ENCODE data around the gene HPSE2.

HPSE2 gene

DNA sequence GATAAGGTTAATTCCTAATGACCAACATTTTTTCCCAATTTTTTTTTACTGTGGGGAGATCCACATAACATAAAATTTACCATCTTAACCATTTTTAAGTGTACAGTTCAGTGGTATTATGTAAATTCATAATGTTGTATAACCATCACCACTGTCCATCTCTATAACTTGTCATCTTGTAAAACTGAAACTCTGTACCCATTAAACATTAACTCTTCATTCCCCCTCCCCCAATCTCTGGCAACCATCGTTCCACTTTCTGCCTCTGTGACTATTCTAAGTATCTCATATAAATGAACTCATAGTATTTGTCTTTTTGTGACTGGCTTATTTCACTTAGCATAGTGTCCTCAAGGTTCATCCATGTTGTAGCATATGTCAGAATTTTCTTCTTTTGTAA lies 742.9 kb downstream of the HPSE2 start:
- no peak overlapping the region for H3K27ac ChIP-seq (ENCODE audit: low read depth, low read length)
- H3K36me3 ChIP-seq (ENCODE audit: low read length) = no peaks in the 10 kb centered on the region
- H3K27me3 ChIP-seq (ENCODE audit: low read length) = no peaks in the 10 kb centered on the region
- no peaks in the 10 kb centered on the region for H3F3A ChIP-seq (ENCODE audit: insufficient read depth)
- H3K9me2 ChIP-seq (replicated peaks; ENCODE audit: insufficient read depth, low read length) = no peaks in the 10 kb centered on the region
- TF ChIP-seq, protein P1, sequence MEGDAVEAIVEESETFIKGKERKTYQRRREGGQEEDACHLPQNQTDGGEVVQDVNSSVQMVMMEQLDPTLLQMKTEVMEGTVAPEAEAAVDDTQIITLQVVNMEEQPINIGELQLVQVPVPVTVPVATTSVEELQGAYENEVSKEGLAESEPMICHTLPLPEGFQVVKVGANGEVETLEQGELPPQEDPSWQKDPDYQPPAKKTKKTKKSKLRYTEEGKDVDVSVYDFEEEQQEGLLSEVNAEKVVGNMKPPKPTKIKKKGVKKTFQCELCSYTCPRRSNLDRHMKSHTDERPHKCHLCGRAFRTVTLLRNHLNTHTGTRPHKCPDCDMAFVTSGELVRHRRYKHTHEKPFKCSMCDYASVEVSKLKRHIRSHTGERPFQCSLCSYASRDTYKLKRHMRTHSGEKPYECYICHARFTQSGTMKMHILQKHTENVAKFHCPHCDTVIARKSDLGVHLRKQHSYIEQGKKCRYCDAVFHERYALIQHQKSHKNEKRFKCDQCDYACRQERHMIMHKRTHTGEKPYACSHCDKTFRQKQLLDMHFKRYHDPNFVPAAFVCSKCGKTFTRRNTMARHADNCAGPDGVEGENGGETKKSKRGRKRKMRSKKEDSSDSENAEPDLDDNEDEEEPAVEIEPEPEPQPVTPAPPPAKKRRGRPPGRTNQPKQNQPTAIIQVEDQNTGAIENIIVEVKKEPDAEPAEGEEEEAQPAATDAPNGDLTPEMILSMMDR (IDR thresholded peaks at IDR 0.05; ENCODE audit: insufficient read depth, low read length, poor library complexity, severe bottlenecking) = no peak
- no peak overlapping the region for H3K4me3 ChIP-seq (ENCODE audit: insufficient read depth, low read length, poor library complexity, severe bottlenecking)
- H3K79me2 ChIP-seq (ENCODE audit: insufficient read depth, low read length) = no peaks in the 10 kb centered on the region
- no peak overlapping the region for H3K4me2 ChIP-seq (ENCODE audit: low read depth, low read length, poor library complexity, severe bottlenecking)
- H3K9me3 ChIP-seq (ENCODE audit: insufficient read depth, low read length) = peaks cover 9% of the 10 kb centered on the region; the same call in 1 of the 2 replicates
- H2AFZ ChIP-seq (ENCODE audit: low read depth, low read length, severe bottlenecking) = no peak overlapping the region
- no peaks in the 10 kb centered on the region for H4K20me1 ChIP-seq (ENCODE audit: low read depth, low read length)
- H3K9ac ChIP-seq (ENCODE audit: low read length) = no peak overlapping the region

DNA sequence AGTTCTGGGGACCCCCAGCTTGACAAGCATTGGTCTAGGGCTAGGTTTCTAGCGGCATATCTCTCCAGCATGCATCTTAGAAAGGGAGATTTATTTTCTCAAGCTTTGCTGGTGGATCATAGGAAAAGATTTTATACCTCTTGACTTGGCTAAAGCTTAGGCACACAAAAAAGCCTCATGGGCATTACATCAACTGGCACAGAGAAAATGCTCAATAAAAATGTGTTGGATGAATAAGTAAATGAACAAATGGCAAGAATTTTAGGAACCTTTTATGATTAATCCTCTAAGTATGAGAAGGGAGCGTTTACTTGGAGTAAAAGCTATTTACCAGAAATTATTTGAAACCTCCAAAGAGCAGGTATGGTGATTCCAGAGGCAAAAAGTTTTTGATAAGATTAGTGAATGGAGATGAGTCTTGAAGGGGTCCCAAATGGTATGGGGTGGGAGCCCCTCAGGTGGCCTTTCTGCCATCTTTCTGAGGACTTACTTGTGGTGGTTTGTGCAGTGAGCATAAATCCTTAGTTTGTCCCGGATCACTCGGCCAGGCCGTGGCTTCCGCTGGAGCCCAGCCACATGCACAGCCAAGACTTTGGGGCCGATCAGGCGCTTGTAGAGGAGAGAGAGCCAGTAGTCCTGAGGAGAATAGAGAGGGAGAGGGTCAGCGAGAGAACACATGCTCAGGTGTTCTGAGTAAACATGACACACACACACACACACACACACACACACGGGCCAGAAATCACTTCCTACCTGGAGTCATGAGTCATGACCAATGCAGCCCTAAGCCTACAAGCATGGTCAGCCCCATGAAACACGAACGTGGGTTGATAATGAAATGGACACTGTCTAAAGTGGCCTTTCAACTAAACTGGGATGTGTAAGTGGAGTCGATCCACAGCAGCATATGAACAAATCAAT lies 745.8 kb downstream of the HPSE2 start:
- Histone ChIP-seq H3F3A (ENCODE audit: insufficient read depth) (no peaks in the 10 kb centered on the region), H3K9ac (ENCODE audit: low read length) (no peak overlapping the region), H3K27ac (ENCODE audit: low read depth, low read length) (no peak overlapping the region), H3K9me3 (ENCODE audit: insufficient read depth, low read length) (no peaks in the 10 kb centered on the region), H4K20me1 (ENCODE audit: low read depth, low read length) (no peaks in the 10 kb centered on the region), H3K27me3 (ENCODE audit: low read length) (no peaks in the 10 kb centered on the region), H3K4me3 (ENCODE audit: insufficient read depth, low read length, poor library complexity, severe bottlenecking) (no peak overlapping the region), H3K9me2 (replicated peaks; ENCODE audit: insufficient read depth, low read length) (no peaks in the 10 kb centered on the region), H3K79me2 (ENCODE audit: insufficient read depth, low read length) (no peaks in the 10 kb centered on the region), H3K4me2 (ENCODE audit: low read depth, low read length, poor library complexity, severe bottlenecking) (no peak overlapping the region), H2AFZ (ENCODE audit: low read depth, low read length, severe bottlenecking) (no peak overlapping the region), H3K36me3 (ENCODE audit: low read length) (no peaks in the 10 kb centered on the region)
- TF ChIP-seq, protein P1 (IDR thresholded peaks at IDR 0.05; ENCODE audit: insufficient read depth, low read length, poor library complexity, severe bottlenecking) = no peak
- no peak for TF ChIP-seq EZH2phosphoT487 (conservative IDR thresholded peaks at IDR 0.05; ENCODE audit: low read length)

DNA sequence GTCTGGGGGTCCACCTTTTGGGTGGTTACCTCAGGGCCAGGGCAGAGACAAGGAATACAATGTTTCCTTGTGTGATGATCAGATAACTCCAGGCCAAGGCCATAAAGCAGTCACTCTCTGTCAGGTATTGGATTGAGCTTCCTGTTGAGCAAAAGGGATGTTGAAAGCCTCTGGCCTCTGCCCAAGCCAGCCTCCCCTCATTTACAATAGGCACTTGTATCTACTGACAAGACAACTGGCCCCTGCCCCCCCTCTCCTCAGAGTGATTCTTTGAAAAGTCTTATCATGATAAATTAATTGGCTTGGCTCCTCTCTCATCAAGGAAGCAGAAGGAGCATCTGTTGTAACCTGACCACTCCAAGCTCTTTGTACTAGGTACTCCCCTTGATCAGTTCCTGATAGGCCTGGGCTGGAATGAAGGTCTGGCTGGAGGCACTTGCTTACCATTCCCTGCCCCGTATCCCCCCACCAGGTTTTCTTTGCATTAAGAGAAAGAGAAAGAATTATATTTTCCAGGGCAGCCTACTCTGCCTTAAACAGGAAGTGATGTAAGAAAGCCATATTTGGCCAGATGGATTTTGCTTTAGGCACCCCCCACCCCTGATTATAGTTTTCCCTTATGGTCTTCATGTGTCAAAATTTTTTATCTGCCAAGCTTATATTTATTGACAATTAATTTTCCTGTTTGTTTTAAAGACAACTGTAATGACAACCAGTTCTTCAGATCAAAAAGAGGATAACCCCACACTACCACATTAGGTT lies 746.8 kb downstream of the HPSE2 start:
- H3K27me3 ChIP-seq (ENCODE audit: low read length) = no peaks in the 10 kb centered on the region
- no peak overlapping the region for H3K4me2 ChIP-seq (ENCODE audit: low read depth, low read length, poor library complexity, severe bottlenecking)
- H3K79me2 ChIP-seq (ENCODE audit: insufficient read depth, low read length) = no peaks in the 10 kb centered on the region
- no peaks in the 10 kb centered on the region for H3F3A ChIP-seq (ENCODE audit: insufficient read depth)
- H3K9ac ChIP-seq (ENCODE audit: low read length) = no peak overlapping the region
- no peak overlapping the region for H3K27ac ChIP-seq (ENCODE audit: low read depth, low read length)
- H3K9me2 ChIP-seq (replicated peaks; ENCODE audit: insufficient read depth, low read length) = no peaks in the 10 kb centered on the region
- H4K20me1 ChIP-seq (ENCODE audit: low read depth, low read length) = no peaks in the 10 kb centered on the region
- TF ChIP-seq, protein P1 (IDR thresholded peaks at IDR 0.05; ENCODE audit: insufficient read depth, low read length, poor library complexity, severe bottlenecking) = no peak
- no peak for TF ChIP-seq EZH2phosphoT487 (conservative IDR thresholded peaks at IDR 0.05; ENCODE audit: low read length)
- no peak overlapping the region for H2AFZ ChIP-seq (ENCODE audit: low read depth, low read length, severe bottlenecking)
- no peaks in the 10 kb centered on the region for H3K9me3 ChIP-seq (ENCODE audit: insufficient read depth, low read length)
- no peak overlapping the region for H3K4me3 ChIP-seq (ENCODE audit: insufficient read depth, low read length, poor library complexity, severe bottlenecking)
- H3K36me3 ChIP-seq (ENCODE audit: low read length) = no peaks in the 10 kb centered on the region
